Testis (tissue), 2 donors: Measurements from ENCODE around the gene XPA.

ENCODE experiments used
- CTCF ChIP-seq, 3 experiments: fragments of 450-650 bp in 2 of 3; fragments of 200-600 bp in 1 of 3; sonication (generic) in 1 of 3; IDR thresholded peaks; one replicate each; pipeline ENCODE4 v1.5.1; 2016 to 2019; ENCODE audit warnings: antibody characterized with exemption in 3 of 3, mild to moderate bottlenecking in 2 of 3, moderate library complexity in 1 of 3
- POLR2A ChIP-seq: fragments of 450-650 bp; IDR thresholded peaks from one replicate; pipeline ENCODE4 v1.6.1; 2017; ENCODE audit warnings: antibody characterized with exemption, mild to moderate bottlenecking, moderate library complexity

- TF ChIP-seq CTCF (IDR thresholded peaks at IDR 0.05) = no peak
- no peak for TF ChIP-seq POLR2A
Observed at GRCh38 chr9:97717866-97718265, 20.7 kb upstream of the XPA start.
